A673 (cell line): ENCODE measurements around the gene ALPP. TPM values are rescaled to one million over a fixed set of nuclear protein-coding genes. Genes with fewer than 3 reads are reported as not detected.

ENCODE experiments used
- BruUV-seq: library from RNA; stranded (reverse); fragments of 400-500 nt; replicated peaks from 2 replicates; lab custom pipeline; 2021; lab: Mats Ljungman, UMichigan
- CTCF ChIA-PET: fragments of 300-600 bp; sonication (Branson Sonifier 250); formaldehyde crosslinking; loops from one replicate; lab custom pipeline; 2022; ENCODE audit warnings: antibody characterized with exemption; lab: Charles Lee
- POLR2A ChIA-PET: fragments of 300-600 bp; sonication (Branson Sonifier 250); formaldehyde crosslinking; loops from one replicate; lab custom pipeline; 2022; ENCODE audit warnings: antibody characterized with exemption; ENCODE audit not compliant: low non-redundant PET; lab: Charles Lee
- DNase-seq: peaks from one replicate; pipeline ENCODE4 v3.0.0-alpha.2; 2015; ENCODE audit warnings: low spot score
- H3K27ac ChIP-seq: fragments of 200-600 bp; sonication (generic); 2 replicates; pipeline ENCODE4 v1.5.1; 2016; ENCODE audit warnings: mixed run types, low read depth, mild to moderate bottlenecking, mixed read lengths, antibody characterized with exemption, low read length; ENCODE audit not compliant: poor library complexity, severe bottlenecking
- H3K27me3 ChIP-seq: fragments of 200-600 bp; sonication (generic); replicated peaks from 2 replicates; pipeline ENCODE4 v1.6.1; 2017; ENCODE audit warnings: mixed run types, low read depth, mild to moderate bottlenecking, mixed read lengths, antibody characterized with exemption, low read length; ENCODE audit not compliant: insufficient read depth, poor library complexity
- H3K36me3 ChIP-seq: fragments of 200-600 bp; sonication (generic); 2 replicates; pipeline ENCODE4 v1.6.1; 2016; ENCODE audit warnings: mixed run types, mild to moderate bottlenecking, mixed read lengths, antibody characterized with exemption, low read length; ENCODE audit not compliant: insufficient read depth, poor library complexity, severe bottlenecking
- H3K4me1 ChIP-seq: fragments of 200-600 bp; sonication (generic); 2 replicates; pipeline ENCODE4 v1.6.1; 2017; ENCODE audit warnings: mixed run types, mild to moderate bottlenecking, mixed read lengths, antibody characterized with exemption, low read length; ENCODE audit not compliant: insufficient read depth, poor library complexity, severe bottlenecking
- H3K4me3 ChIP-seq: fragments of 200-600 bp; sonication (generic); 2 replicates; pipeline ENCODE4 v1.5.1; 2016; ENCODE audit warnings: low read depth, mixed run types, mild to moderate bottlenecking, mixed read lengths, low read length; ENCODE audit not compliant: poor library complexity, severe bottlenecking
- H3K9me3 ChIP-seq: fragments of 200-600 bp; sonication (generic); 2 replicates; pipeline ENCODE4 v1.6.1; 2016; ENCODE audit warnings: mixed run types, low read depth, mild to moderate bottlenecking, mixed read lengths, antibody characterized with exemption, low read length; ENCODE audit not compliant: poor library complexity, severe bottlenecking
- EZH2 ChIP-seq: fragments of 200-600 bp; sonication (generic); IDR thresholded peaks from 2 replicates; pipeline ENCODE4 v1.6.1; 2017; ENCODE audit warnings: borderline replicate concordance, low read depth, mild to moderate bottlenecking, mixed read lengths, antibody characterized with exemption, low read length; ENCODE audit not compliant: poor library complexity, severe bottlenecking
- intact Hi-C: fragments of 100-400 bp; cut with micrococcal nuclease; formaldehyde crosslinking; loops from one replicate; pipeline ENCODE4 v1.10.0; 2022; ENCODE audit not compliant: unreplicated experiment
- total RNA-seq: library from RNA; stranded (reverse); gene quantifications from 2 replicates; pipeline ENCODE4 v1.2.3, GENCODE V29; 2021
- TF ChIP-seq, protein P1 (sequence below): fragments of 300-800, 200-600 bp; sonication (generic); conservative IDR thresholded peaks from 2 replicates; pipeline ENCODE4 v1.5.1; 2017; ENCODE audit warnings: low read depth, mild to moderate bottlenecking, antibody characterized with exemption, low read length, moderate library complexity, mixed read lengths

ALPP gene
- total RNA-seq, 1 experiment from 2014 or later: not detected

DNA sequence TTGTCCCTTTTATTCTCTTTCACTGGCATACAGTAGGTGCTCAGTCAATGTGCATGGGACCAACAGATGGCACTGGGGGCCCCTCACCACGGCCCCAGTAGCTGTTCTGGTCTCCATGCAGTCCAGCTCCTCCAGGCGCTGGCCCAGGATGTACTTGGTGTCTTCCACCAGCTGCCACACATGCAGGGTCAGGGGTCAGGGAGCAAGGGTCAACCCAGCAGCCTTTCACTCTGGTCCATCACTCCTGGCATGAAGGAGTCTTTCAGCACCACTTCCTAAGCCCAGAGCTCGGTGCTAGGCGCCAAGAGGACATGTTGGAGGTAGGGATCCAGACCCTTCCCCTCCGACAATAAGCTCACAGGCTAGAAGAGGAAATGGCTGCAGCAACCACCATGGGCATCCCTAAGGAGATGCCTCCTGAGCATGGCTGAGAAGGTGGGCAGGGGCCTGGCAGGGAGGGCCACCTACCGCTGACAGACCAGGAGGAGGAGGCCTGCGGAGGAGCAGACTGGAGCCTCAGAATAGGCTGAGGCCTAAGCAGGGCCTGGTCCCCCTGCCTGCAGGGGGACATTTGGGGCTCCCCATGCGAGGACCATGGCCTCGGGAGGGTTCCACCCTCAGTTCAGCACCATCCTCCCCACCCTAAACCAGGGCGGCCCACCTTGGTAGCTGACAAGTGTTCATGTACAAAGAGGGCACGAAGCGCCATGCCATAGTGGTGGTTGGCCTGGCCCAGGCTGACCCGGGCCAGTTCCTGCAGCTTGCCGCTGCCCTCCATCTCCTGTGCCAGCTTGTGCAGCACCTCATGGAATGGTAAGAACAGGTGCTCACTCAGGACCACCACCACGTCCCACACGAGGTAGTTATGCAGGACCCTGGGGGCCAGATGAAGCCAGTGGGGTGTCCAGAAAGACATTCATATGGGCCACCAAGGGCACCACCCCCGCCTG is 38.2 kb downstream of the ALPP start:
- Histone ChIP-seq H3K9me3 (no peaks in the 10 kb centered on the region), H3K4me3 (no peak overlapping the region), H3K4me1 (no peaks in the 10 kb centered on the region), H3K36me3 (no peaks in the 10 kb centered on the region), H3K27me3 (peaks cover 62% of the 10 kb centered on the region), H3K27ac (no peak overlapping the region)
- BruUV-seq: no TSS peak
- intact Hi-C loops: no loop called here
- no peak for DNase-seq
- CTCF ChIA-PET: no interaction called here
- TF ChIP-seq, protein P1, sequence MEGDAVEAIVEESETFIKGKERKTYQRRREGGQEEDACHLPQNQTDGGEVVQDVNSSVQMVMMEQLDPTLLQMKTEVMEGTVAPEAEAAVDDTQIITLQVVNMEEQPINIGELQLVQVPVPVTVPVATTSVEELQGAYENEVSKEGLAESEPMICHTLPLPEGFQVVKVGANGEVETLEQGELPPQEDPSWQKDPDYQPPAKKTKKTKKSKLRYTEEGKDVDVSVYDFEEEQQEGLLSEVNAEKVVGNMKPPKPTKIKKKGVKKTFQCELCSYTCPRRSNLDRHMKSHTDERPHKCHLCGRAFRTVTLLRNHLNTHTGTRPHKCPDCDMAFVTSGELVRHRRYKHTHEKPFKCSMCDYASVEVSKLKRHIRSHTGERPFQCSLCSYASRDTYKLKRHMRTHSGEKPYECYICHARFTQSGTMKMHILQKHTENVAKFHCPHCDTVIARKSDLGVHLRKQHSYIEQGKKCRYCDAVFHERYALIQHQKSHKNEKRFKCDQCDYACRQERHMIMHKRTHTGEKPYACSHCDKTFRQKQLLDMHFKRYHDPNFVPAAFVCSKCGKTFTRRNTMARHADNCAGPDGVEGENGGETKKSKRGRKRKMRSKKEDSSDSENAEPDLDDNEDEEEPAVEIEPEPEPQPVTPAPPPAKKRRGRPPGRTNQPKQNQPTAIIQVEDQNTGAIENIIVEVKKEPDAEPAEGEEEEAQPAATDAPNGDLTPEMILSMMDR: no peak
- TF ChIP-seq EZH2: no peak
- POLR2A ChIA-PET: no interaction called here

DNA sequence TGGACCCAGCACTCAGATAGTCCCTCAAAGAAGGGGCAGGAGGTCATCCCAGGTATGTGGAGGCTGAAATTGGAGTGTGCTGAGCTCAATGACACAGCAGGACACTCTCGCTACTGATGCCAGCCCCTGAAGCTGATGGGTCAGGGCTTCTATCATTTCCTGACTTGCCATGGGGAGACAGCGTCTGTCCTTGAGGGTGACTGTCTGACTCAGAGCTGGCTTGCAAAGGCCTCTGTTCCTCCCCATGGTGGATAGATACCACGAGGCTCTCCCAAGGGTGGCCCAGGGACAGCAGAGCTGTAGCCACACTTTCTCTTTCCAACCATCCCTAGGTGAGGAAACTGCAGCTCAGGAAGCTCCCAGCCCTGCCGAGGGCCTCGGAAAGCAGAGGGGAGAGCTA is 38.9 kb downstream of the ALPP start:
- H3K9me3 ChIP-seq: no peaks in the 10 kb centered on the region
- BruUV-seq: no TSS peak
- DNase-seq: no peak
- H3K27me3 ChIP-seq: peaks cover 63% of the 10 kb centered on the region
- POLR2A ChIA-PET: no interaction called here
- no peak overlapping the region for H3K27ac ChIP-seq
- intact Hi-C loops: no loop called here
- H3K36me3 ChIP-seq: no peaks in the 10 kb centered on the region
- no peak overlapping the region for H3K4me3 ChIP-seq
- H3K4me1 ChIP-seq: no peaks in the 10 kb centered on the region
- CTCF ChIA-PET: no interaction called here
- TF ChIP-seq EZH2: no peak
- TF ChIP-seq, protein P1: no peak

DNA sequence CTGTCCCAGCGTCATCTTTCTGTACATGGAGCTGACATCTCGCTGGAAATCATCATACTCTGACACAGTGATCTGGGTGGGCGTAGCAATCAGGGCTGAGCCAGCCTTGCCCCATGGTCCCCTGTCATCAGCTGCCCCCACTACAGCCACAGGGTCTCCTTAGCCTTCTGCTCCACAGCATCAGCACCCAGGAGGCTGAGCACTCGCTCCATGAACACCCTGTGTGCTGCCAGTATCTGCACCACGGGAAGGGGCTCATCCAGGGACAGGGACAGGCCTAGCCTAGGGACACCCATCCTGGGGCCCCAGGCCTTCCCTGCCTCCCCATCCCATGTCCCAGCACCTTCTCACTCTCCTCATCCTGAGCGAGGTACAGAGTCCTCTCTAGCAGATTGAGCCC is 39.5 kb downstream of the ALPP start:
- BruUV-seq: no TSS peak
- CTCF ChIA-PET: no interaction called here
- Histone ChIP-seq H3K4me3 (no peak overlapping the region), H3K36me3 (no peaks in the 10 kb centered on the region), H3K27me3 (peaks cover 61% of the 10 kb centered on the region), H3K27ac (no peak overlapping the region), H3K9me3 (no peaks in the 10 kb centered on the region), H3K4me1 (no peaks in the 10 kb centered on the region)
- no peak for TF ChIP-seq EZH2
- TF ChIP-seq, protein P1: no peak
- no peak for DNase-seq
- intact Hi-C loops: no loop called here
- POLR2A ChIA-PET: no interaction called here
